DND-41 (cell line): ENCODE data around the gene TWIST2.

Experiments used
- ATAC-seq: fragments of 200-7000 bp; cut with Tn5 transposase; 3 replicates; pipeline ENCODE4 v1.9.1; 2021; ENCODE audit warnings: low read depth; ENCODE audit not compliant: insufficient read depth
- DNase-seq: peaks from one replicate; pipeline ENCODE4 v3.0.0-alpha.2; 2020
- H2AFZ ChIP-seq: 2 replicates; pipeline ENCODE4 v1.6.0; 2012; ENCODE audit warnings: low read depth, low read length
- H3K27ac ChIP-seq: 2 replicates; pipeline ENCODE4 v1.5.1; 2012; ENCODE audit warnings: low read length, inconsistent platforms
- H3K27me3 ChIP-seq: fragments of 200-600 bp; sonication (generic); 2 replicates; pipeline ENCODE4 v1.6.0; 2012; ENCODE audit warnings: low read length, mild to moderate bottlenecking, inconsistent platforms; ENCODE audit not compliant: insufficient read depth, poor library complexity
- H3K36me3 ChIP-seq: 2 replicates; pipeline ENCODE4 v1.5.1; 2012; ENCODE audit warnings: low read length, inconsistent platforms; ENCODE audit not compliant: insufficient read depth
- H3K4me1 ChIP-seq: 2 replicates; pipeline ENCODE4 v1.5.1; 2012; ENCODE audit warnings: mild to moderate bottlenecking, low read length; ENCODE audit not compliant: insufficient read depth
- H3K4me2 ChIP-seq: 2 replicates; pipeline ENCODE4 v1.6.0; 2012; ENCODE audit warnings: mild to moderate bottlenecking, moderate library complexity, low read length, inconsistent platforms; ENCODE audit not compliant: insufficient read depth
- H3K4me3 ChIP-seq, 2 experiments: fragments of 200-600 bp in 1 of 2; shearing (Covaris generic) in 1 of 2; 2 replicates each; pipeline ENCODE4 v1.5.1; 2012 to 2016; ENCODE audit warnings: inconsistent platforms in 2 of 2, low read length in 2 of 2, mild to moderate bottlenecking in 2 of 2, low read depth in 1 of 2, moderate library complexity in 1 of 2
- H3K79me2 ChIP-seq: 2 replicates; pipeline ENCODE4 v1.6.0; 2012; ENCODE audit warnings: low read length, inconsistent platforms; ENCODE audit not compliant: insufficient read depth
- H3K9ac ChIP-seq: 2 replicates; pipeline ENCODE4 v1.6.0; 2012; ENCODE audit warnings: low read depth, mild to moderate bottlenecking, inconsistent platforms, low read length, moderate library complexity
- H3K9me3 ChIP-seq: 2 replicates; pipeline ENCODE4 v1.5.1; 2012; ENCODE audit warnings: low read length, moderate library complexity, mild to moderate bottlenecking, inconsistent platforms; ENCODE audit not compliant: insufficient read depth, severe bottlenecking
- H4K20me1 ChIP-seq: 2 replicates; pipeline ENCODE4 v1.6.0; 2012; ENCODE audit warnings: low read length; ENCODE audit not compliant: insufficient read depth
- CTCF ChIP-seq: IDR thresholded peaks from 2 replicates; pipeline ENCODE4 v1.5.1; 2012; ENCODE audit warnings: borderline replicate concordance, low read length, moderate library complexity, mild to moderate bottlenecking; ENCODE audit not compliant: poor library complexity, severe bottlenecking; ENCODE audit errors: extremely low read depth
- EZH2 ChIP-seq: IDR thresholded peaks from 3 replicates; pipeline ENCODE4 v1.6.1; 2012; ENCODE audit warnings: borderline replicate concordance, low read depth, mild to moderate bottlenecking, moderate library complexity, low read length, inconsistent platforms; ENCODE audit not compliant: severe bottlenecking

Gene TWIST2

GRCh38 chr2:238848976-238849853, 1.3 kb downstream of the TWIST2 start:
- ATAC-seq (no peak), DNase-seq (no peak)
- Histone ChIP-seq H2AFZ (no peak overlapping the region), H3K4me1 (no peaks in the 10 kb centered on the region), H3K36me3 (no peaks in the 10 kb centered on the region), H3K4me3 (no peak overlapping the region), H3K9me3 (no peaks in the 10 kb centered on the region), H3K27me3 (peaks cover 9% of the 10 kb centered on the region), H4K20me1 (no peaks in the 10 kb centered on the region), H3K4me2 (no peak overlapping the region), H3K79me2 (no peaks in the 10 kb centered on the region), H3K27ac (no peak overlapping the region), H3K9ac (no peak overlapping the region)
- no peak for TF ChIP-seq CTCF

- no peaks in the 10 kb centered on the region for H3K4me1 ChIP-seq
- H3K9me3 ChIP-seq = no peaks in the 10 kb centered on the region
- DNase-seq (no peak), ATAC-seq (no peak)
- no peaks in the 10 kb centered on the region for H3K79me2 ChIP-seq
- no peak overlapping the region for H3K27ac ChIP-seq
- H3K36me3 ChIP-seq = no peaks in the 10 kb centered on the region
- no peaks in the 10 kb centered on the region for H4K20me1 ChIP-seq
- H3K9ac ChIP-seq = no peak overlapping the region
- TF ChIP-seq EZH2 (no peak), CTCF (no peak)
- H3K27me3 ChIP-seq = peaks cover 13% of the 10 kb centered on the region
- no peak overlapping the region for H2AFZ ChIP-seq
- no peak overlapping the region for H3K4me3 ChIP-seq
- no peak overlapping the region for H3K4me2 ChIP-seq
Measured at GRCh38 chr2:238850091-238850490, 2.2 kb downstream of the TWIST2 start.

GRCh38 chr2:238851026-238851425, 3.1 kb downstream of the TWIST2 start:
- peaks cover 13% of the 10 kb centered on the region for H3K27me3 ChIP-seq
- no peak for TF ChIP-seq EZH2
- TF ChIP-seq CTCF = no peak
- no peaks in the 10 kb centered on the region for H4K20me1 ChIP-seq
- ATAC-seq (no peak), DNase-seq (no peak)
- H3K4me3 ChIP-seq = no peak overlapping the region
- H3K4me2 ChIP-seq = no peak overlapping the region
- H3K79me2 ChIP-seq = no peaks in the 10 kb centered on the region
- no peaks in the 10 kb centered on the region for H3K4me1 ChIP-seq
- no peak overlapping the region for H3K9ac ChIP-seq
- H3K36me3 ChIP-seq = no peaks in the 10 kb centered on the region
- H3K9me3 ChIP-seq = no peaks in the 10 kb centered on the region
- H2AFZ ChIP-seq = no peak overlapping the region
- H3K27ac ChIP-seq = no peak overlapping the region
